ENCODE measurements around the gene CFAP46.
A peak's percentile ranks its signal among the peaks of the same experiment; 100 is the strongest.
"Not testable (repeated sequence)": the region's sequence is repeated elsewhere in the genome, so short reads cannot be mapped to it uniquely, and the experiment has no call there.

CFAP46 gene

DNA sequence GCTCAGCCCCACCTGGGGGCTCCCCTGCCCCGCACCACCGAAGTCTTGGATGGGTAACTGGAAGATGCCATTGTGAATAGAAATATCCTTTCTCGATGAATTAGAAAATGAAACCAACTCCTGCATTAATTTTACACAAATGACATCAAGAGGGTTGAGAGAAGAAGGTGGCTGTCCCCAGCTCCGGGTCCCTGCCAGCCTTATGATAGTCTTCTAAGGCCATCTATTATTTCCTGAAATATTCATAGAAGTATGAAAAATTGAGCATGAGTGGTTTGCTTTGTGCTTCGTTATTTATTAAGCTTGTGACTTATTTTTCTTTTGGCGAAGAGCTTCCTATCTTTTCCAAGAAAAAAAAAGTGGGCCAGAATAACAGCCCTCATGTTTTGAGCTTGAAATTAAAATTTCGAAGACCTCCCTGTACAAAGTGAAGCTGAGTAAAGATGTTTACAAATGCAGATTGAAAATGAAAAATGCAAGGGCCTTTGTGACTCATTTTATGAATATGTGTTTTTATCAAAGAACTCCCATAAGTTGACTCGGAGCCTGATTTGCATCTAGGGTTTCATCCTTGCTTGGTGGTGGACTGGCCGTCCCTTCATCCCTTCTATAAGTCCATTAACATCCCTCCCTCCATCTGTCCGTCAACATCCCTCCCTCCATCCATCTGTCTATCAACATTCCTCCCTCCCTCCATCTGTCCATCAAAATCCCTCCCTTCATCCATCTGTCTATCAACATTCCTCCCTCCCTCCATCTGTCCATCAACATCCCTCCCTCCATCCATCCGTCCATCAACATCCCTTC, 20.5 kb upstream of the CFAP46 start:
- no peak for DNase-seq

DNA sequence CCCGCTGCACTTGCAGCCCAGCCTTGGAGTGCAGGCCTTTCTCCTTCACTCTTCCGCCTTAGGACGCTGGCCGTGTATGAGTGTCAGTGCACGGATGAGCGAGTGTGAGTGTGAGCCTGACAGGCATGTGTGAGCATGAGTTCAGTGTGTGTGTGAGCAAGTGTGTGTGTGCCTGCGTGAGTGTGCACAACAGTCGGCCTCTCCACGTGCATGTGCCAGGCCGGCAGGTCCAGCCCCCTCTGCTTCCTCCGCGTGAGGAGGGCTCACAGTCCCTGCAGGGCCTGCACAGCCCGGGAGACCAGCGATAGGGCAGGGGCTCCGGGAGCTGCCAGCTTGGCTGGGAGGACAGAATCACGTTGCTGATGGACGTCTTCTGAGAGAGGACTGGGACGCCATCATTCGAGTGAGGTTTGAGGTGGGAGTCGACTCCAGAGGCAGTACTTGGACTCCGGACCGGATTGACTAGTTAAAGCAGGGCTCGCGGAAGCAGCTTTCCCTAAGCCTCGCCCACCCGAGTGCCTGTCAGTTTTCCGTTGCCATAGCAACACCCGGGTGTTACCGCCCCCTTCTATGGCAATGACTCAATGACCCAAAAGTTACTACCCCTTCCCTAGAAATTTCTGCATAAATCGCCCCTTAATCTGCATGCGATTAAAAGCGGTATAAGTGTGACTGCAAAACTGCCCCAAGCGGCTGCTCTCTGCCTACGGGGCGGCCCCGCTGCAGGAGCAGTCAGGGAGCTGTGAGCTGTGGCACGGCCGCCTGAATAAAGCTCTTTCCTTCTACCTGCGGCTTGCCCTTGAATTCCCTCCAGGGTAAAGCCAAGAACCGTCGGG, 19.6 kb upstream of the CFAP46 start:
- DNase-seq: peak; percentile 84

DNA sequence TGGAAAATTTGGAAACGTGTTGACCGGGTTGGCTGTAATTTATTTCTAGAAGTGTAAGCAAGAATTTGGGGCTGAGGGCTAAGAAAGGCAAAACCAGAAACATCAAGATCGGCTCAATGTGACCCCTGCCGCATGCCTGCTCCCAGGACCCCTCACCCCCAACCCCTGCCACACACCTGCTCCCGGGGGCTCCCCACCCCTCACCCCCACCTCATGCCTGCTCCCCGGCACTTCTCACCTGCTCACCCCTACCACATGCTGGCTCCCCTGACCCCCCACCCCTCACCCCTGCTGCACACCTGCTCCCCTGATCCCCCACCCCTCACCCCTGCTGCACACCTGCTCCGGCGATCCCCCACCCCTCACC, 19.0 kb upstream of the CFAP46 start:
- no peak for DNase-seq

DNA sequence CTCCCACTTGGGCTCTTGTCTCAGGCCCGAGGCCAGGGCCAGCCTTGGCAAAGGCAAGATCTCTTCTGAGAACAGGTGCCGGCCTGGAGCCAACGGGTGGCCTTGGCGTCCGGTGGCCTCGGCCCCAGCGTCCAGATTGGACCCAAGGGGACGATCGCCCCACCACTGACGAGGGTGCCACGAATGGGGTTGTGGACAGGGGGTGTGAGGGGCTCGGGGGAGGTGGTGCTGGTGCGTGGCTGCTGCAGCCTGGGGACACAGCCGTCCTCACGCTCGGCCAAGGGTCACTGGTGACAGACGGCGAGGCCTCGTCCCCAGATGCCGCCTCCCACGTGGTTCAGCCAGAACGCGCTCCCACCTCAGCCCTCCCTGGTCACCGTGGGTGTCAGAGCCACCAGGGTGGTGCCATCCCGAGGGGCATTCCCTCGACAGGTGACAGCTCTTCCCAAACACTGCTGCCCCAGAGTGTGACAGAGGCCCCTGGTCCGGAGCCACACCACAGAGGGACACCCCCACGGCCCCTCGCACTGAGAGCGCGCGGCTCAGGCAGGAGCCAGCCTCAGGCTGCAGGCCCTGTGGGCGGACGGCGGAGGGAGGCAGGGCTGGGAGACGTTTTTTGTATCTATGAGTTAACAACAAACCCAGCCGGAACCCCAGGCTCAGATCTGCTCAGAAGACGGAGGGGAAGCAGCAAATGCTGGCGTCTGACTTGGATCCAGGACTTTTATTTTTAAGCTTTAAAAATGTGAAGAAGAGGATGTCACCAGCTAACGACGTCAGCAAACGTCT, 18.5 kb upstream of the CFAP46 start:
- DNase-seq: no peak

DNA sequence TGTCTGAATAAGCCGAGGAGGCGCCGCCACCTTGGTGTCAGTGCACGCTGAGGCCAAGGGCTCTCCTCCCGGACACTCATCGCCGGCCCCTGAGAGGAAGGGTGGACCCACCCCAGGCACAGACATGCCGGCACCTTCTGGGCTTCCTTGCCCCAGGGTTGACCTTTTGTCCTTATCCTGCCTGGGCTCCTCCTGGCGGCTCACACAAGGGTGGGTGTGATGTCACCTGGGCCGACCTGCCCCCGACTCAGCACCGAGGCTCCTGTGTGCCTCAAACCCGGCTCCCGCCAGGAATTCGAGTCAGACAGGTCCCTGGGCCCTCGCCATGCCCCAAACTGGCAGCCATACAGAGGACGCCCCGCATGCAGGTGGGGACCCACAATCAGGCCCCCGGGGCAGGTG, 17.7 kb upstream of the CFAP46 start:
- DNase-seq: no peak

DNA sequence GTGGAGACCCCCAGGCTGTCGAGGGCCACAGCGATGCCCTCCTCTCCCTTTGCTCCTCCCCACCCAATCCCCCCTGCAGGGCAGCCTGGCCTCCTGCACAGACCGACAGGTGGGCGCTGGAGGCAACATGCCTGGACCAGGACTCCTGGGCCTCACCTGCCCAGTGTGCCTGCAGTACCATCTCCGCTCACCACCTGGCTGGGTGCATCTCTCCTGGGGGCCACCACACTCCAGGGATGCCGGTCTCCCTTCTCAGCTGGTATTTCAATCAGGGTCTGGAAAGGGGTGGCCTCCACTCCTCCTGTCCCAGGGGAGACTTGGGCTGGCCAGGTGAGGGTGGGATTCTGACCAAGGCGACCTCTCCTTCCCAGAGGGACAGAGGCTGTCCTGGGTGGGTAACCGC, 17.2 kb upstream of the CFAP46 start:
- no peak for DNase-seq

DNA sequence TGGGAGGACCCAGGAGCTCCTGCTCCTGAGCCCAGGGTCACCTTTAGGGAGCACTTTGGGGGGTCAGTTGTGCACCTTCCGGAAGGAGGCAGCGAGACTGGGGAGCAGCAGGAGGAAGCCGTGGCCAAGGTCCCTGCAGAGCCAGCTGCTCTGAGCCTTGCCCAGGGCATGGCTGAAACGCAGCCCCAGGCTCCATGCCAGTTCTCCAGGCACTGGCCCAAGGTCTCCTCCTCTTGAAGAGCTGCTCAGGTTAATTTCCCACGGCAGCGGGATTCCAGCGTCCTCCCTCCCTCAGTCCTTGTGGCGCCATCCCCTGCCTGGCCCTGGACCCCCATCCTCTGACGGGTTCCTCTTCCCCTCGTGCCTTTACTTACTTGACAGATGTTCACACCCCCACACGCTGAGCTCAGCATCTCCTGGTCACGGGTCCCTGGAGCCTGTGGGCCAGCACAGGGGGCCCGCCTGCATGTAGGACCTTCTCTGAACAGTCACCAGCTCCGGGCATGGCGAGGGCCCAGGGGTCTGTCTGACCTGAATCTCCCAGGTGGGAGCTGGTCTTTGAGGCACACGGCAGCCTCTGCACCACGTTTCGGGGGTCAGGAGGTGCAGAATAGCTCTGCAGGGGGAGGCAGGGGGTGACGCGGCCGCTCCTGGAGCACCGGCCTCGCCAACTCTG, 16.7 kb upstream of the CFAP46 start:
- no peak for DNase-seq

DNA sequence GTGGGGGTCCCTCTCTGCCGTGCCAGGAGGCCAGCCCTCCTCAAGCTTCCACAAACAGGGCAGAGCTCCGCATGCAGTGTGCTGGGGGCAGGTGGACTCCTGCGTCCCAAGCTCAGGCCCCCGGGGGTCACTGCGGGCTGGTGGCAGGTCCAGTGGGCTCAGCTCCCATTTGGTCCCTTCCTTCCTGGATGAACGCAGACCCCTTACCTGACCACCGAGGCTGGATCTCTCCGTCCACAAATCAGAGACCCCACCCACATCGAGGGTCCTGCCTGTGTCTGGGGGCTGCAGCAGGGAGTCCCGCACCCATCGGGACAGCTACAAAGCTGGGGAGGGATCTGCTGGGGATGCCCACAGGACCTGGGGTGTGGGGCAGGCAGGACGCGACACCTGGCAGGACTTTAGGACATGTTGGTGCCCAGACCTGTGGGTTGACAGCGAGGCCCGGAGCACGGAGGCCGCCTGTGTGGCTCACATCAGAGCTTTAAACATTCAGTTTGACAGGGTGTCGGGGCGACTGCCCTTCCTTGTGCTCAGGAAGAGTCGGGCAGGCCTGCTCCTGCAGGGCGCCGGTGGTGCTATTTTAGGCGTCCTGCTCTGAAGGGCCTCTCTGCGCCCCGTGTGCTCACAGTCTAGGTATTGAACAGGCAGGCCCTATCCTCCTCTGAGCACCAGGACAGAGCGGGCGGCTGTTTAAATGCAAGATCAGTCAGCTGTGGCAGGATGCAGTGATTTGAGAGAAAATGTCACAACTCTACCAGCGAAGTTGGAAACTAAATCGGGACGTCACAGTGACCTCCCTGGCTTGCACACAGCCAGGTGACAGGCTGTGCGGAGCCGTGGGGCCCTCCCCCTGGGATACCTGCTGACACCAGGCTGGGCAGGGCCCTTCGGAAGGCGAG, 15.9 kb upstream of the CFAP46 start:
- no peak for DNase-seq

DNA sequence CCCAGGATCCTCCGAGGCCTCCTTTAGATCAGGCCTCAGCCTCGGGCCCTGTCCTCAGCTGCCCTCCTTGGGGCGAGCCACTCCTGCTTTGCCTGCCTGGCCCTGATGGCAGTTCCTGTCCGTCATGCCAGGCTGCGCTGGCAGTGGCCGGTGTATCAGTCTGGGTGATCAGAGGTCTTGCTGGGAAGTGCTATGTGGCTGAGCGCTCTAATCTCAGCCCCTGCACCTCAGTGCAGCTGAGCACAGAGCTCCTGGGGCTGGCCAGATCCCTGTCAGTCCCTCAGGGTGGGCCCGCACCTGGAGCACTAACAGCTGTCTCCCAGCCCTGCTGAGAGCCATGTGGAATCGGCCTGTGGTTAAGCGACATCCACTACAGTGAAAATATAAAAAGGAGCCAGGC, 14.8 kb upstream of the CFAP46 start:
- no peak for DNase-seq

DNA sequence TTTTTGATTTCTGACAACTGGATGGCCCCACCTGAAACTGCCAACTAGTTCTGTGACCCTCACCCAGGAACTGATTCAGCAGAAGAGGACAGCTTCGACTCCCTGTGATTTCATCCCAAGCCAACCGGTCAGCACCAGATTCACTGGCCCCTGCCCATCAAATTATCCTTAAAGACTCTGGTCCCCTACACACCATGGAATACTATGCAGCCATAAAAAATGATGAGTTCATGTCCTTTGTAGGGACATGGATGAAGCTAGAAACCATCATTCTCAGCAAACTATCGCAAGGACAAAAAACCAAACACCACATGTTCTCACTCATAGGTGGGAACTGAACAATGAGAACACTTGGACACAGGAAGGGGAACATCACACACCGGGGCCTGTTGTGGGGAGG, 13.9 kb upstream of the CFAP46 start:
- DNase-seq: not testable (repeated sequence)

DNA sequence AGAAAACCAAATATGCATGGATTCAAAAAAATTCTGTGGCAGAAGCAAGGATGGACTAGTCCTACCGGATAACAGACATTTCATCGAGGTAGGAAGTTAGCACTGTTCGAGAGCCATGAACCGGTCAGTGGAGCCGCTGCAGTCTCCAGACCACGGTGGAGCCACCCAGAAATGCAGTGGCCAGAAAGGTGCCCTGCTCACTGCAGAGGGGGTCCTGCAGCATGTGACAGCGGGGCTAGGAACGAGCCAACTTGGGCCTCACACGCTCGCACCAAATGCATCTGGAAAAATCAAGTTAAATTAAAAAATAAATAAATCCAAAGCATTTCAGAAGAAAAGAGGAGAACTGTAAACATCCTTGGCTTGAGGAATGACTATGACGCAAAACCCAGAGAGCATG, 13.1 kb upstream of the CFAP46 start:
- DNase-seq: no peak

DNA sequence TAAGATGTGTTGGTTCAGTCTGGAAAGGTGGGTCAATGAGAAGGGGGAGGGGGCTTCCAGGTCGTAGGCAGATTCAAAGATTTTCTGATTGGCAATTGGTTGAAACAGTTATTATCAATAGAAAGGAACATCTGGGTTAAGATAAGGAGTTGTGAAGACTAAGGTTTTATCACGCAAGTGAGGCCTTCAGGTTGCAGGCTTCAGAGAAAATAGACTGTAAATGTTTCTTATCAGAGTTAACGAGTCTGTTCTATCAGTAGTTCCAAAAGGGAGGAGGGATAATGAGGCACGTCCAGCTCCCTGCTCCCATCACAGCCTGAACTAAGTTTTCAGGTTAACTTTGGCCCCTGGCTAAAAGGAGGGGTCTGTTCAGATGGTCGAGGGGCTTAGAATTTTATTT, 11.1 kb upstream of the CFAP46 start:
- DNase-seq: no peak

DNA sequence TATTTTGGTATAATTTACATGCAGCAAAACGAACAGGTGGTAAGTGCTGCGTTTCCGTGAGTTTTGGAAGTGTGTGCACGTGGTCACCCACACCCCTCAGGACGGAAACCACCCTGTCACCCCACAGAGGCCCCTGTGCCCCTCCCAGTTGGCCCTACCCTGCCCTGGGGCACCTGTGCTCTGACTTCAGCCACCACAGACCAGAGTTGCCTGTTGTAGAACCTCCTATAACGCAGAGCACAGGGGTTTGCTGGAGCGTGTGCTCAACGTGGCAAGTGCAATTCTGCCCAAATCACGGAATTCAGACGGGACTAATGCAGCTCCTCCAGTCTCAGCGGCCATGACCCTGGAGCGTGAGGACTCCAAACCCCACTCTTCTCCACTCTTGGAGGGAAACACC, 9.6 kb upstream of the CFAP46 start:
- DNase-seq: no peak

DNA sequence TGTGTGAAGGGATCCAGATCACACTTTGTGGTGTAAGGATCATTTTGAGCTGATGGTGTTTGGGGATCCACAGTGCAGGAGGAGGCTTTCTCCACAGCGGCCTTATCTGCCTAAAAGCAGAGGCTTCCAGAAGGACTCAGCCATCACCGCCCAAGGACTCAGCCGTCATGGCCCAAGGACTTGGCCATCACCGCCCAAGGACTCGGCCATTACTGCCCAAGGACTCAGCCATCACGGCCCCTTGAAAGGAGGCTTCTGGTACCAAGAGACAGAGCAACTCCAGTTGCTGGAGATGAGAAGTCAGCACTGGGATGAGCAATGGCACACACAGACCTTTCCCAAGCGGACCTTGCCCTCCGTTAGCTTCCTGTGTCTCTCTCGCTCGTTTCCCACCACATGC, 6.0 kb upstream of the CFAP46 start:
- DNase-seq: no peak

DNA sequence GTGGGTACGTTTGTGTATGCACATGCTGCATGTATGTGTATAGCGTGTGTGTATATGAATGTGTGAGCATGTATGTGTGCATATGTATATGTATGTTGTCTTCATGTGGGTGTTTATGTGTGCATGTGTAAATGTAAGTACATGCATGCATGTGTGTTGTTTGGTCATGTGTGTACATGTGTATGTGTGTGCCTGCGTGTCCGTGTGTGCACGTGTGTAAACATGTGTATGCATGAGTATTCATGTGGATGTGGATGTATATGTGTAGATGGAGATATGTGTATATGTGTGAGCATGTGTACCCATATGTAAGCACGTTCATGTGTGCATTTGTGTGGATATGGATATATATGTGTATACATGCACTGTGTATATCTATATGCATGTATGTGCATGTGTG, 5.5 kb upstream of the CFAP46 start:
- no peak for DNase-seq

DNA sequence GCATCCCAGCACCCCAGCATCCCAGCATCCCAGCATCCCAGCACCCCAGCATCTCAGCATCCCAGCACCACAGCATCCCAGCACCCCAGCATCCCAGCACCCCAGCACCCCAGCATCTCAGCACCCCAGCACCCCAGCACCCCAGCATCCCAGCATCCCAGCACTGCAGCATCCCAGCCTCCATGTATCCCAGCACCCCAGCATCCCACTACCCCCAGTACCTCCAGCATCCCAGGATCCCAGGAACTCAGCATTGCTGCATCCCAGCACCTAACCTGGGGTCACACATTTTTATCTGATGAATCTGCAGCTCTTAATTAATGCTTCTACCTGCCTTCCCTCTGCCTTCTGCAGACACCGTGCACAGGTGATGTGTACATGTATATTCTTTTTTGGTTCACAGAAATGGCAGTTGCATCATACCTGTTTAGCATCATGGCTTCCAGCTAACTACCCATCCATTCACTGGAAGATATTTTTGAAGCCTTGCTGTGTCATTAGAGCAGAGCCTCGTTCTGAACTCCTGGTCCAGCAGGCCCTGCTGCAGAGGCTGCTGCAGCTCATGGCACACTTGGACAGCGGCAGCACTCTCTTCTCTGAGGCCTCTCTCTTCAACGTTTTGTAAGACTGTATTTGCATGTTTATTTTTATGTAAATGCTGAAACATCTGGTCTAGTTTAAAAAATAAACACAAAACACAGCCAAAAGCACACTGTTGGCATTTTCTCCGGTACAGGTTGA, 4.6 kb upstream of the CFAP46 start:
- no peak for DNase-seq

DNA sequence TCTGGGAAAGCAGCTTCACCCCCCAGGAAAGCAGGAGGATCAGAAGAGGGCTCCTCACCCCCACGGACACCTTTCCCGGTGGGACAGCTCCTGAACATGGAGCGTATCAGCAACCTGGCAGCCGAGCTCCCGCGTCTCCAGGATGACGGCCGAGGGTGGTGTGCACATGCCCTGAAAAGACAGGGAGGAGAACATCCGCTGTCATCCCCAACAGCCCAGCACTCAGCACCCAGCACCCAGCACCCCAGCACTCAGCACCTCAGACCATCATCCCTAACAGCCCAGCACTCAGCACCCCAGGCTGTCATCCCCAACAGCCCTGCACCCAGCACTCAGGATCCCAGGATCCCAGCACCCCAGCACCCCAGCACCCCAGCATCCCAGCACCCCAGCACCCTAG, 3.9 kb upstream of the CFAP46 start:
- DNase-seq: no peak

DNA sequence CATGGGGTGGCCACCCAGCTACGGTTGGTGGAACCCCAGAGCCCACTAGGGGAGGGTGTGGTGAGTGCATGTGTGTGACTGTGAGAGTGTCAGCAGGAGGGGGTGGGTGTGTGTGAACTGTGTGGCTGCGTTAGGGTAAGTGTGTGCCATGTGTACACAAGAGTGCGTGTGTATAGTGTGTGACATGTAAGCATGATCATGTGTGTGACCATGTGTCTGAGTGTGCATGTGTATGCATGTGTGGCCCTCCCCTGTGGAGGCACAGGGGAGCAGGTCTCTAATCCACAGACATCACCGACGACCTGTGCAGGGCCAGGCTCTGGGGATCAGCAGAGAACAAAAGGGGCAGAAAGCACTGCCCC, 3.5 kb upstream of the CFAP46 start:
- DNase-seq: no peak

DNA sequence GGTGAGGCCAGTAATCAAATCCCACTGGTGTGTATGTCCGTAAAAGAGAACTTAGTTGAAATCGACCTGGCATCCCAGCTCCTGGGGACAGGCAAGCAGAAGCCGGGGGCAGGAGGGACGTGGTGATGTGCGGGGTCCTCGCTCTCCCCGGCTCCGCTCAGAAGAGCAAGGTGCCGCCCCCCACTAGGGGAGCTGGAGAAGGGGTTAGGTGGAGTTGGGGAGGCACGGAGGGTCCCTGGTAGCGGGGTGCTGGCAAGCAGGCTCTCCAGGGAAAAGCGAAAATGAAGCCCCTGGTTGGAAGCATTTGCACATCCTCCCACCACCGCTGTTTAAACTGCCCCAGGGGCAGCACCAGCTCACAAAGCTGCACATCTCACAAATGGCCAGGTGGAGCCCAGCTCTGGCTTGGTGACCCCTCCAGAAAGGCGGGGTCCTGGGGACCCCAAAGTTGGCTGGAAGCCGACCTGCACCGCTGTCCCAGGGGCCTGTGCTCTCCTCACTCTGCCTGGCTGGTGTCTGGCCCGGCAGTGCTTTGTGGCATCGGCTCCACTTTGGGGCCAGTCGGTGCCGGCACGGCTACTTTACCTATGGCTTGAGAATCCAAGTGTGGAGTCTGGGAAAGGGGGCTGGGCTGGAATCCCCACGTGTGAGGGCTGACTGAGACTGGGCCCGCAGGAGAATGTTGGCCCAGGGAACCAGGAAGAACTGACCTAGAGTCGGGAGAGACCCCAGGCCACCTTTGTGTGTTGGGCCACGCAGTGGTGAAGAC, 2.9 kb upstream of the CFAP46 start:
- no peak for DNase-seq

DNA sequence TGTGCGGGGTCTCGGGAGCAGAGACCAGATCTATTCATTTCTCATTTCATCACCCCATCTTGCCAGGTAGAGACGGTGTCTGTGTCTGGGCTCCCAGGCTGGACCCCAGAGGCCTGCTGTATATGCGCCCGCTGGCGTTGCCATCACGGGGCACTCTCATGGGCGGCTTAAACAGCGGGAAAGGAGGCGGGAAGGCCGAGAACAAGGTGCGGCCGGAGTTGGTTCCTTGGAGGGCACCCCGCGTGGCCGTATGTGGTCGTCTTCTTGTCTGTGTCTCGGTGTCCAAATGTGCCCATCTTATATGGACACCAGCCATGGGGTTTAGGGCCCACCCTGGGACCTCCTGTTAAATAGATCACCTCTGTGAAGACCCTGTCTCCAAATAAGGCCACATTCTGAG, 2.1 kb upstream of the CFAP46 start:
- no peak for DNase-seq
